KMS-11 (cell line): ENCODE data around the gene FCN1.

Experiments used
- H2AFZ ChIP-seq: fragments of 200-600 bp; sonication (generic); 2 replicates; pipeline ENCODE4 v1.6.1; 2016; ENCODE audit warnings: antibody characterized with exemption, mixed run types, low read depth
- H3K27ac ChIP-seq: fragments of 200-600 bp; sonication (generic); 2 replicates; pipeline ENCODE4 v1.6.1; 2016; ENCODE audit warnings: mild to moderate bottlenecking, mixed run types
- H3K27me3 ChIP-seq: fragments of 200-600 bp; sonication (generic); 2 replicates; pipeline ENCODE4 v1.6.1; 2017; ENCODE audit warnings: mild to moderate bottlenecking, low read depth, mixed run types, moderate library complexity; ENCODE audit not compliant: insufficient read depth
- H3K36me3 ChIP-seq: fragments of 200-600 bp; sonication (generic); 2 replicates; pipeline ENCODE4 v1.6.1; 2017; ENCODE audit warnings: mild to moderate bottlenecking, mixed run types; ENCODE audit not compliant: insufficient read depth
- H3K4me1 ChIP-seq: fragments of 200-600 bp; sonication (generic); 2 replicates; pipeline ENCODE4 v1.6.1; 2016; ENCODE audit warnings: mild to moderate bottlenecking, low read depth, mixed run types; ENCODE audit not compliant: poor library complexity, severe bottlenecking
- H3K4me2 ChIP-seq: fragments of 200-600 bp; sonication (generic); 2 replicates; pipeline ENCODE4 v1.7.0; 2016; ENCODE audit warnings: mild to moderate bottlenecking, mixed run types
- H3K4me3 ChIP-seq: fragments of 200-600 bp; sonication (generic); IDR thresholded peaks from 2 replicates; pipeline ENCODE4 v1.6.1; 2017; ENCODE audit warnings: low read depth, low read length, mixed read lengths; ENCODE audit not compliant: insufficient read depth
- H3K79me2 ChIP-seq: fragments of 200-600 bp; sonication (generic); 2 replicates; pipeline ENCODE4 v1.6.1; 2016; ENCODE audit warnings: low read depth, mixed run types; ENCODE audit not compliant: insufficient read depth
- H3K9ac ChIP-seq: fragments of 200-600 bp; sonication (generic); 2 replicates; pipeline ENCODE4 v1.6.1; 2016; ENCODE audit warnings: mild to moderate bottlenecking, mixed run types
- H4K20me1 ChIP-seq: fragments of 200-600 bp; sonication (generic); 2 replicates; pipeline ENCODE4 v1.6.1; 2016; ENCODE audit warnings: mild to moderate bottlenecking, mixed run types; ENCODE audit not compliant: insufficient read depth
- CTCF ChIP-seq: fragments of 200-600 bp; sonication (generic); conservative IDR thresholded peaks from 2 replicates; pipeline ENCODE4 v1.6.1; 2017; ENCODE audit warnings: low read depth, mild to moderate bottlenecking, antibody characterized with exemption, low read length, moderate library complexity, mixed read lengths

The FCN1 gene

GRCh38 chr9:134945509-134946275 lies 28.0 kb upstream of the FCN1 start:
- no peak overlapping the region for H3K4me3 ChIP-seq
- no peak overlapping the region for H3K4me2 ChIP-seq
- peaks cover 9% of the 10 kb centered on the region; the same call in 1 of the 2 replicates for H3K27me3 ChIP-seq
- no peaks in the 10 kb centered on the region for H3K79me2 ChIP-seq
- H3K9ac ChIP-seq: no peak overlapping the region
- H3K36me3 ChIP-seq: no peaks in the 10 kb centered on the region
- no peak overlapping the region for H3K27ac ChIP-seq
- H3K4me1 ChIP-seq: no peaks in the 10 kb centered on the region
- H2AFZ ChIP-seq: no peak overlapping the region
- H4K20me1 ChIP-seq: no peaks in the 10 kb centered on the region
- no peak for TF ChIP-seq CTCF

- Histone ChIP-seq H3K36me3 (no peaks in the 10 kb centered on the region), H4K20me1 (no peaks in the 10 kb centered on the region), H3K4me3 (no peak overlapping the region), H3K9ac (no peak overlapping the region), H3K4me1 (no peaks in the 10 kb centered on the region), H3K27ac (no peak overlapping the region), H2AFZ (no peak overlapping the region), H3K27me3 (peaks cover 9% of the 10 kb centered on the region; the same call in 1 of the 2 replicates), H3K79me2 (no peaks in the 10 kb centered on the region), H3K4me2 (no peak overlapping the region)
- TF ChIP-seq CTCF: no peak
Observed at GRCh38 chr9:134944916-134945315, 27.2 kb upstream of the FCN1 start.

GRCh38 chr9:134944351-134944802 lies 26.7 kb upstream of the FCN1 start:
- no peaks in the 10 kb centered on the region for H3K36me3 ChIP-seq
- no peak overlapping the region for H3K27ac ChIP-seq
- H4K20me1 ChIP-seq: no peaks in the 10 kb centered on the region
- no peaks in the 10 kb centered on the region for H3K4me1 ChIP-seq
- H3K27me3 ChIP-seq: peaks cover 9% of the 10 kb centered on the region; the same call in 1 of the 2 replicates
- no peak for TF ChIP-seq CTCF
- H3K9ac ChIP-seq: no peak overlapping the region
- H3K4me2 ChIP-seq: no peak overlapping the region
- H2AFZ ChIP-seq: no peak overlapping the region
- H3K79me2 ChIP-seq: no peaks in the 10 kb centered on the region
- H3K4me3 ChIP-seq: no peak overlapping the region

GRCh38 chr9:134943836-134944235 lies 26.1 kb upstream of the FCN1 start:
- H3K79me2 ChIP-seq: no peaks in the 10 kb centered on the region
- no peaks in the 10 kb centered on the region for H3K4me1 ChIP-seq

More at GRCh38 chr9:134943836-134944235, 26.1 kb upstream of the FCN1 start:
- no peak overlapping the region for H3K9ac ChIP-seq
- H3K36me3 ChIP-seq: no peaks in the 10 kb centered on the region
- no peak overlapping the region for H3K4me3 ChIP-seq
- H4K20me1 ChIP-seq: no peaks in the 10 kb centered on the region
- TF ChIP-seq CTCF: no peak
- peaks cover 8% of the 10 kb centered on the region; the same call in 1 of the 2 replicates for H3K27me3 ChIP-seq
- no peak overlapping the region for H3K27ac ChIP-seq
- H3K4me2 ChIP-seq: no peak overlapping the region
- H2AFZ ChIP-seq: no peak overlapping the region
